ENCODE data around the gene NPIPB13.
"Not testable (repeated sequence)": the region's sequence is repeated elsewhere in the genome, so short reads cannot be mapped to it uniquely, and the experiment has no call there.

NPIPB13 gene

DNA sequence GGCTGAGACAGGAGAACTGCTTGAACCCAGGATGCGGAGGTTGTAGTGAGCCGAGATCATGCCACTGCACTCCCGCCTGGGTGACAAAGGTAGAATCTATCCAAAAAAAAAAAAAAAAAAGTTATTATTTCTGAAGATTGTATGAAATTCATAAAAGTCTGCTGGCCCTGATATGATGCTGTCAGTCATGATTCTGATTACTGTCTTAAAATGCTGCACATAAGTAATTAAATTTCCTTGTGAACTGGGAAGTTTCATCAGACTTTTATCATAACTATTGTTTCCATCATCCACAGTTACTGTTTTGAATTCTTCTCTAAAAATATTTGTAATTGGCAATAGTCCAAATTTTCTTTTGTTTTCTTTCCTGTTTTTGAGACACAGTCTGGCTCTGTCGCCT lies at the start of gene NPIPB13:
Gene NPIPB13, minus strand, starts transcription at position 101 of the 400 bp plus-strand sequence. CDS start 2,906 bp downstream, outside the sequence.
- H3K27me3 ChIP-seq (ENCODE audit: low read depth, low read length); H3K4me3 ChIP-seq (ENCODE audit: low read depth in 1 of 2, low read length in 2 of 2); H3K36me3 ChIP-seq (ENCODE audit: control insufficient read depth in 1 of 2, insufficient read depth in 2 of 2, low read length in 2 of 2); H3K4me1 ChIP-seq (ENCODE audit: control insufficient read depth in 1 of 2, insufficient read depth in 2 of 2, low read length in 2 of 2); H3K27ac ChIP-seq (ENCODE audit: low read length); H3K9me3 ChIP-seq (ENCODE audit: control insufficient read depth in 1 of 2, low read length in 2 of 2): not testable (repeated sequence)

DNA sequence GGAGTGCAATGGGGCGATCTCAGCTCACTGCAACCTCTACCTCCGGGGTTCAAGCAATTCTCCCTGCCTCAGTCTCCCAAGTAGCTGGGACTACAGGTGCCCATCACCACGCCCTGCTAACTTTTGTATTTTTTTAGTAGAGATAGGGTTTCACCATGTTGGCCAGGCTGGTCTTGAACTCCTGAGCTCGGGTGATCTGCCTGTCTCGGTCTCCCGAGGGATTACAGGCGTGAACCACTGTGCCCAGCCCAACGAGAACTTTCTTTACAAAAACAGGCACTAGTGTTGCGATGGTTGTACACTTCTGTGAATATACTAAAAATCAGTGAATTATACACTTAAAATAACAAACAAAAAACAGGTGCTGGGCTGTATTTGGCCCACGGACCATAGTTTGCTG lies 34.1 kb upstream of the NPIPB13 start:
- not testable (repeated sequence) for H3K4me1 ChIP-seq (ENCODE audit: control insufficient read depth in 1 of 2, insufficient read depth in 2 of 2, low read length in 2 of 2); H3K36me3 ChIP-seq (ENCODE audit: control insufficient read depth in 1 of 2, insufficient read depth in 2 of 2, low read length in 2 of 2); H3K27me3 ChIP-seq (ENCODE audit: low read depth, low read length); H3K4me3 ChIP-seq (ENCODE audit: low read depth in 1 of 2, low read length in 2 of 2); H3K9me3 ChIP-seq (ENCODE audit: control insufficient read depth in 1 of 2, low read length in 2 of 2); H3K27ac ChIP-seq (ENCODE audit: low read length)

DNA sequence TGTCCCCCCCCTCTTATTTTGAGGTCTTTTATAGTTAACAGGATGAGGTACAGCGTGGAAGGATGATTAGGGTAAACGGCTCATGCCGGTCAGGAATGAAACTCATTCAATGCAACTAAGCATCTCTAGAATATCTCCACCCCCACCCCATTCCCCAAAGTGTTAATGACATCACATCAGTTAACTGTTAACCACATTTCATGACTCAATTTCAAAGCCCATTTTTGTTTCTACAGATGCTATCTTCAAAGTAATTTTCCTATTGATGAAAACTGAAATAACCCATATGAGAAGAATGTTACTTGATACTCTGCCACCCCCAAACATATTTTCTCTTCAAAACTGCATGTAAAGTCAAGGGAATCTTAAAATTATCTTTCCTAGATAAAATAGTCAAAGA lies 30.2 kb upstream of the NPIPB13 start:
- H3K4me3 ChIP-seq (ENCODE audit: low read depth in 1 of 2, low read length in 2 of 2); H3K27me3 ChIP-seq (ENCODE audit: low read depth, low read length): not testable (repeated sequence)

DNA sequence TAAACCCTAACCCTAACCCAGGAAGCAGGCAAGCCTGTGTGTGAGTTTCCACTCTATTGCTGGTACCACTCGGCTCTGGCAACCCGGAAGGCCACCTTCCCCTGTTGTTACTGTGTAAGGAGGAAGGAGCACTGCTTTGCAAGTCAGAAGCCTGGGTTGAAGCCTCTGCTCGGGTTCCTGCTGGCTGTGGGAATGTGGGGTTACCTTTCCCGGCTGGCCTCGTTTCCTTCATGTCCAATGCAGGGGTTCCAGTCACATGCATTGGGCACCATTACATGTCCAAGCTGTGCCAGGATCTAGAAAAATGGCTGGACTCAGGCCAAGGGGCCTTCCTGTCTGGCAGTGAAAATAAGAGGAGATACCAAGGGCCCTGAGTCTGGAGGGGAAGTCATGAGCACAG lies 31.2 kb downstream of the NPIPB13 start:
- H3K4me1 ChIP-seq (ENCODE audit: control insufficient read depth in 1 of 2, insufficient read depth in 2 of 2, low read length in 2 of 2); H3K27ac ChIP-seq (ENCODE audit: low read length); H3K4me3 ChIP-seq (ENCODE audit: low read depth in 1 of 2, low read length in 2 of 2); H3K9me3 ChIP-seq (ENCODE audit: control insufficient read depth in 1 of 2, low read length in 2 of 2); H3K27me3 ChIP-seq (ENCODE audit: low read depth, low read length); H3K36me3 ChIP-seq (ENCODE audit: control insufficient read depth in 1 of 2, insufficient read depth in 2 of 2, low read length in 2 of 2): not testable (repeated sequence)

More for the DNA sequence above, 30.2 kb upstream of the NPIPB13 start:
- H3K36me3 ChIP-seq (ENCODE audit: control insufficient read depth in 1 of 2, insufficient read depth in 2 of 2, low read length in 2 of 2); H3K27ac ChIP-seq (ENCODE audit: low read length); H3K9me3 ChIP-seq (ENCODE audit: control insufficient read depth in 1 of 2, low read length in 2 of 2); H3K4me1 ChIP-seq (ENCODE audit: control insufficient read depth in 1 of 2, insufficient read depth in 2 of 2, low read length in 2 of 2): not testable (repeated sequence)

DNA sequence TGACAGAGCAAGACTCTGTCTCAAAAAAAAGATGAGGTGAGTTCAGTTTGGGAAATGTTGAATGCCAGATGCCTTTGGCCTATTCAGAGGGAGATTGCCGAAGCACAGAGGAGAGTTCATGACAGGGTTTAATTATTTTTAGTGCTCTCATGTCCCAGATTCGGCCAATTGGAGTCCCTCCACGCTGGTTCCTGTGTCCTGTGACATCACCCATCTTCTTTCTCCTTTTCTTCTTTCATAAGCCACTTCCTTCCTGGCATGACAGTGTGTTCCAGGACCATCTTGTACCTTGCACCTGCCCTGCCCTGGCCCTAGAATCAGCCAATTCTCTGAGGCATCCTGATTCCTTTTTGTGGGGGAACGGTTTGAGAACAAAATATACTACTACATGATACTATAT lies 36.9 kb downstream of the NPIPB13 start:
- H3K27ac ChIP-seq (ENCODE audit: low read length); H3K4me3 ChIP-seq (ENCODE audit: low read depth in 1 of 2, low read length in 2 of 2): not testable (repeated sequence)

DNA sequence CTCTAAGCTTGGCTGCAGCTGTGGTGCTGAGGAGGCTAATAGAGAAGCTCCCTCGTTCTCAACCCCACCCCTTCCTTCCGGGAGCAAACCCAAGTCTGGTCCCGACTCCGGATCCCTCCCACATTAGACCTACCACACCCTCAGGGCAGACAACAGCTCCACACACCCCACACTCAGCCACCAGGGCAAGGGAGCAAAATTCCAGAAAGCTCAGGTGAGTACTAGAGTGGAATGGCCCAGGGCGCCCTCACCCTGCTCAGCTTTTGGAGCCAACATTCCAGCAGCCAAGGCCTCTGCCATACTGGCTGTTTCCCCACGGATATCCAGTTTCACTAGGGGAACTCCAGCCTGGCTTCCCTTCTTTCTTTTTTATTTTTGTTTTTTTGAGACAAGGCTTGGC lies 39.2 kb downstream of the NPIPB13 start:
- H3K9me3 ChIP-seq (ENCODE audit: control insufficient read depth in 1 of 2, low read length in 2 of 2); H3K4me3 ChIP-seq (ENCODE audit: low read depth in 1 of 2, low read length in 2 of 2); H3K27ac ChIP-seq (ENCODE audit: low read length); H3K4me1 ChIP-seq (ENCODE audit: control insufficient read depth in 1 of 2, insufficient read depth in 2 of 2, low read length in 2 of 2); H3K36me3 ChIP-seq (ENCODE audit: control insufficient read depth in 1 of 2, insufficient read depth in 2 of 2, low read length in 2 of 2); H3K27me3 ChIP-seq (ENCODE audit: low read depth, low read length): not testable (repeated sequence)

More for the DNA sequence above, 36.9 kb downstream of the NPIPB13 start:
- H3K9me3 ChIP-seq (ENCODE audit: control insufficient read depth in 1 of 2, low read length in 2 of 2); H3K4me1 ChIP-seq (ENCODE audit: control insufficient read depth in 1 of 2, insufficient read depth in 2 of 2, low read length in 2 of 2); H3K27me3 ChIP-seq (ENCODE audit: low read depth, low read length); H3K36me3 ChIP-seq (ENCODE audit: control insufficient read depth in 1 of 2, insufficient read depth in 2 of 2, low read length in 2 of 2): not testable (repeated sequence)

DNA sequence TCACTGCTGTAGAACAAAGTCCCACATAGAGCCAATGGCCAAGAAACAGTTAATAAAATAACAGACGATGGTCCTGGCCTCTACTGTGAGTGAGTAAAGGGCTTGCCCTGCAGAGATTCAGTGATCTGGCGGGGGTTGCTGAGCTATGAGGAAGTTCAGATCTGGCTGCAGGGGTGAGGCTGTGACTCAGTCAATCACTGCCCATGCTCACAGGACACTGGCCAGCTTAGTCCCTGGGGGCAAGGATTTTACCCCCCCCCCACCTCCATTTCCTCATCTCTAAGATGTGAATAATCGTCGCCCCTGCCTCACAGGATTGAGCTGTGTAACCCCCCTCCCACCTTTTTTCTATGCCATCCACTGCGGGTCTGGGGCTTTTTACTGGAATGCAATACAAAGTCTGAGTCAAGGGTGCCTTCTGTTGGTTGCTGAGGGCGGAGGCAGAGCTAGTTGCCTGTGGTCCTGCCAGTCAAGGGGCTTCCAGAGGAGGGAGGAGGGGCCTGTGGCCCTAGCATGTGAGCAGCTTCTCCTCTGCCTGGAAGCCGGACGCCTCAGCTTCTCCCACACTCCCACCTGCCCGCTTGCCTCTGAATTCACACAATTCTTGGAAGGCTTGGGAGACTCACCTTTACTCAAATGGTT lies 41.1 kb downstream of the NPIPB13 start:
- H3K27me3 ChIP-seq (ENCODE audit: low read depth, low read length); H3K4me3 ChIP-seq (ENCODE audit: low read depth in 1 of 2, low read length in 2 of 2); H3K36me3 ChIP-seq (ENCODE audit: control insufficient read depth in 1 of 2, insufficient read depth in 2 of 2, low read length in 2 of 2); H3K4me1 ChIP-seq (ENCODE audit: control insufficient read depth in 1 of 2, insufficient read depth in 2 of 2, low read length in 2 of 2); H3K9me3 ChIP-seq (ENCODE audit: control insufficient read depth in 1 of 2, low read length in 2 of 2); H3K27ac ChIP-seq (ENCODE audit: low read length): not testable (repeated sequence)

DNA sequence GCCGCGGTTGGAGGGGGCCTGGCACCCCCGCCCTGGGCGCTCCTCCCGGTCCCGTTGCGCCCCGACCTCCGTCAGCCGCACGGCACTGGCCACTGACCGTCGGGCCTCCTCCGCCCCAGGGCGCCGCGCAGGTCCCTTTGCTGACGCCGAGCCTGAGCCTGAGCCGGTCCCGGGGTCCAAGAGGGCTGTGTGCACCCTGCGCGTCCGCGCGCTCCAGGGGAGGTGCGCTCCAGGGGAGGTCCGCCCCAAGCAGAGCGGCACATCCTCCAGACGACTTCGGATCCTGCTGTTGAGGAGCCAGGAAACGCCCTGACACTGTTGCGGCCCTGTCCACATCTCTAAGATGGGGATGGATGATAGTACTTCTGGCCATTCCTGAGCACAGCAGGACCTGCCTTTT lies 42.0 kb downstream of the NPIPB13 start:
- H3K27me3 ChIP-seq (ENCODE audit: low read depth, low read length); H3K4me1 ChIP-seq (ENCODE audit: control insufficient read depth in 1 of 2, insufficient read depth in 2 of 2, low read length in 2 of 2); H3K27ac ChIP-seq (ENCODE audit: low read length); H3K36me3 ChIP-seq (ENCODE audit: control insufficient read depth in 1 of 2, insufficient read depth in 2 of 2, low read length in 2 of 2); H3K9me3 ChIP-seq (ENCODE audit: control insufficient read depth in 1 of 2, low read length in 2 of 2): not testable (repeated sequence)
- peak overlapping the region in 1 of 2 donors; percentile 56 for H3K4me3 ChIP-seq (ENCODE audit: low read depth in 1 of 2, low read length in 2 of 2)

DNA sequence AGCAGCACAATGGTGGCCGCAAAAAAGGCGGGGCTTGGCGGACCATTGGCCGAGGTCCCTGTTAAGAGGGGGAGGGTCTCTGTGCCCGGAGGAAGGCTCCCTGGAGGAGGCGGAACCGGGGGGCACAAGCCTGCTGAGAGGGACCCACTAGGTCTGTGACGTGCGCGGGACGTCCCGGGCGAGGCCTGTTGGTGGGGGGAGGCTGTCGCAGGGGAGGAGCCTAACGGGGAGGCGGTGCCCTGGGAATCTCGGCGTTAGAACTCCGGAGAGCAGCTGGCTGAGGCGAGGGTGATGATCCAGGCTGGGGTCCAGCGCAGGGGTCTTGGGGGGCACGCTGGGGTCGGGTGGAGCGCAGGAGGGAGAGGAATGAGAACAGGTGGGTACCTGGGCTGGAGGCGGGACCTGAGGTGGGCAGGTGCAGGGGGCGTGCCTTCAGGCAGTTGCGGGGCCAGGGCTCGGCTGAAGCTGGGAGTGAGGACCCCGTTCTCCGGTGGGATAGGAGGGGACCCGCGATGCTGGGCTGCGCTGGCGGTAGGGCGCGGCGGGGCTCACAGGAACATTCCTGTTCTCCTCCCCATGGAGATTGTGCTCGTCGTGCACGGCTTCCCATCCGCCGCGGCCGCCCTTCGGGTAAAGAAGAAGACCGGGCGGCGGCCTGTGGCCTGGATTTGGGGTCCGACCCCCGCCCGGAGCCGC lies 42.6 kb downstream of the NPIPB13 start:
- not testable (repeated sequence) for H3K9me3 ChIP-seq (ENCODE audit: control insufficient read depth in 1 of 2, low read length in 2 of 2)

DNA sequence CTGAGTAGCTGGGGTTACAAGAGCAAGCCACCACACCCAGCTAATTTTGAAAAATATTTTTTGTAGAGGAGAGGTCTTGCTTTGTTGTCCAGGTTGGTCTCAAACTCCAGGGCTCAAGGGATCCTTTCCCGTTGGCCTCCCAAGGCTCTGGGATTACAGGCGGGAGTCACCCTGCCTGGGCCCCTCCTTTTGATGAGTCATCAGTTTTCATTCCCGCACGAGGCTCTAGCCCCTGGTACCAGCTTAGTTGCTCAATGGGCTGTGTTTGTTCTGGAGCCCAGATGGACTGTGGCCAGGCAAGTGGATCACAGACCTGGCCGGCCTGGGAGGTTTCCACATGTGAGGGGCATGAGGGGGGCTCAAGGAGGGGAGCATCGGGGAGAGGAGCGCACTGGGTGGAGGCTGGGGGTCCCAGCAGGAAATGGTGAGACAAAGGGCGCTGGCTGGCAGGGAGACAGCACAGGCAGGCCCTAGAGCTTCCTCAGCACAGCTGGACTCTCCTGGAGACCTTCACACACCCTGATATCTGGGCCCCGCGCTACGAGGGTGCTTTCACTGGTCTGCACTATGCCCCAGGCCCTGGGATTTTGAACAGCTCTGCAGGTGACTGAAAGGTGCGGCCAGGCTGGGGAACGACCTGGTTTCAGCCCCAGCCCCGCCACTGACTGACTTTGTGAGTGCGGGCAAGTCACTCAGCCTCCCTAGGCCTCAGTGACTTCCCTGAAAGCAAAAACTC lies 48.5 kb downstream of the NPIPB13 start:
- H3K4me1 ChIP-seq (ENCODE audit: control insufficient read depth in 1 of 2, insufficient read depth in 2 of 2, low read length in 2 of 2); H3K36me3 ChIP-seq (ENCODE audit: control insufficient read depth in 1 of 2, insufficient read depth in 2 of 2, low read length in 2 of 2); H3K27ac ChIP-seq (ENCODE audit: low read length); H3K27me3 ChIP-seq (ENCODE audit: low read depth, low read length); H3K4me3 ChIP-seq (ENCODE audit: low read depth in 1 of 2, low read length in 2 of 2); H3K9me3 ChIP-seq (ENCODE audit: control insufficient read depth in 1 of 2, low read length in 2 of 2): not testable (repeated sequence)

More for the DNA sequence above, 42.6 kb downstream of the NPIPB13 start:
- not testable (repeated sequence) for H3K36me3 ChIP-seq (ENCODE audit: control insufficient read depth in 1 of 2, insufficient read depth in 2 of 2, low read length in 2 of 2); H3K27ac ChIP-seq (ENCODE audit: low read length); H3K4me1 ChIP-seq (ENCODE audit: control insufficient read depth in 1 of 2, insufficient read depth in 2 of 2, low read length in 2 of 2); H3K27me3 ChIP-seq (ENCODE audit: low read depth, low read length)
- H3K4me3 ChIP-seq (ENCODE audit: low read depth in 1 of 2, low read length in 2 of 2) = peak overlapping the region in 1 of 2 donors; percentile 56

DNA sequence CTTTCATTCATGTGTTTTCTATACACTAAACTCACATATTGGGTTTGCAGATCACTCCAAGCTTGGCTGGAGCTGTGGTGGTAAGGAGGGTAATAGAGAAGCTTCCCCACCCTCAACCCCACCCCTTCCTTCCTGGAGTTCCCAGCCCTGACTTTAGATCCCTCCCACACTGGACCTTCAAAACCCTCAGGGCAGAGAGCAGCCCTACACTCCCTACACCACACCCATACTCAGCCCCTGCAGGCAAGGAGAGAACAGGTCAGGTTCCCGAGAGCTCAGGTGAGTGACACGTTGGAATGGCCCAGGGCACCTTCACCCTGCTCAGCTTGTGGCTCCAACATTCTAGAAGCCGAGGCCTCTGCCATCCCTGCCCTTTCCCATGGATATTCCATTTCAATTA lies 49.2 kb downstream of the NPIPB13 start, which contains the start of gene SULT1A3:
Gene SULT1A3, plus strand, starts transcription at position 207 of the 400 bp plus-strand sequence. CDS start 1,474 bp downstream, outside the sequence.
- not testable (repeated sequence) for H3K4me1 ChIP-seq (ENCODE audit: control insufficient read depth in 1 of 2, insufficient read depth in 2 of 2, low read length in 2 of 2); H3K27me3 ChIP-seq (ENCODE audit: low read depth, low read length); H3K36me3 ChIP-seq (ENCODE audit: control insufficient read depth in 1 of 2, insufficient read depth in 2 of 2, low read length in 2 of 2); H3K9me3 ChIP-seq (ENCODE audit: control insufficient read depth in 1 of 2, low read length in 2 of 2); H3K4me3 ChIP-seq (ENCODE audit: low read depth in 1 of 2, low read length in 2 of 2); H3K27ac ChIP-seq (ENCODE audit: low read length)
